A673 (cell line): ENCODE measurements around the gene AJUBA. TPM values are rescaled to one million over a fixed set of nuclear protein-coding genes. Genes with fewer than 3 reads are reported as not detected.

Source experiments
- BruUV-seq: library from RNA; stranded (reverse); fragments of 400-500 nt; replicated peaks from 2 replicates; lab custom pipeline; 2021; lab: Mats Ljungman, UMichigan
- CTCF ChIA-PET: fragments of 300-600 bp; sonication (Branson Sonifier 250); formaldehyde crosslinking; loops from one replicate; lab custom pipeline; 2022; ENCODE audit warnings: antibody characterized with exemption; lab: Charles Lee
- POLR2A ChIA-PET: fragments of 300-600 bp; sonication (Branson Sonifier 250); formaldehyde crosslinking; loops from one replicate; lab custom pipeline; 2022; ENCODE audit warnings: antibody characterized with exemption; ENCODE audit not compliant: low non-redundant PET; lab: Charles Lee
- DNase-seq: peaks from one replicate; pipeline ENCODE4 v3.0.0-alpha.2; 2015; ENCODE audit warnings: low spot score
- H3K27ac ChIP-seq: fragments of 200-600 bp; sonication (generic); 2 replicates; pipeline ENCODE4 v1.5.1; 2016; ENCODE audit warnings: mixed run types, low read depth, mild to moderate bottlenecking, mixed read lengths, antibody characterized with exemption, low read length; ENCODE audit not compliant: poor library complexity, severe bottlenecking
- H3K27me3 ChIP-seq: fragments of 200-600 bp; sonication (generic); replicated peaks from 2 replicates; pipeline ENCODE4 v1.6.1; 2017; ENCODE audit warnings: mixed run types, low read depth, mild to moderate bottlenecking, mixed read lengths, antibody characterized with exemption, low read length; ENCODE audit not compliant: insufficient read depth, poor library complexity
- H3K36me3 ChIP-seq: fragments of 200-600 bp; sonication (generic); 2 replicates; pipeline ENCODE4 v1.6.1; 2016; ENCODE audit warnings: mixed run types, mild to moderate bottlenecking, mixed read lengths, antibody characterized with exemption, low read length; ENCODE audit not compliant: insufficient read depth, poor library complexity, severe bottlenecking
- H3K4me1 ChIP-seq: fragments of 200-600 bp; sonication (generic); 2 replicates; pipeline ENCODE4 v1.6.1; 2017; ENCODE audit warnings: mixed run types, mild to moderate bottlenecking, mixed read lengths, antibody characterized with exemption, low read length; ENCODE audit not compliant: insufficient read depth, poor library complexity, severe bottlenecking
- H3K4me3 ChIP-seq: fragments of 200-600 bp; sonication (generic); 2 replicates; pipeline ENCODE4 v1.5.1; 2016; ENCODE audit warnings: low read depth, mixed run types, mild to moderate bottlenecking, mixed read lengths, low read length; ENCODE audit not compliant: poor library complexity, severe bottlenecking
- H3K9me3 ChIP-seq: fragments of 200-600 bp; sonication (generic); 2 replicates; pipeline ENCODE4 v1.6.1; 2016; ENCODE audit warnings: mixed run types, low read depth, mild to moderate bottlenecking, mixed read lengths, antibody characterized with exemption, low read length; ENCODE audit not compliant: poor library complexity, severe bottlenecking
- CTCF ChIP-seq: fragments of 300-800, 200-600 bp; sonication (generic); conservative IDR thresholded peaks from 2 replicates; pipeline ENCODE4 v1.5.1; 2017; ENCODE audit warnings: low read depth, mild to moderate bottlenecking, antibody characterized with exemption, low read length, moderate library complexity, mixed read lengths
- EZH2 ChIP-seq: fragments of 200-600 bp; sonication (generic); IDR thresholded peaks from 2 replicates; pipeline ENCODE4 v1.6.1; 2017; ENCODE audit warnings: borderline replicate concordance, low read depth, mild to moderate bottlenecking, mixed read lengths, antibody characterized with exemption, low read length; ENCODE audit not compliant: poor library complexity, severe bottlenecking
- intact Hi-C: fragments of 100-400 bp; cut with micrococcal nuclease; formaldehyde crosslinking; loops from one replicate; pipeline ENCODE4 v1.10.0; 2022; ENCODE audit not compliant: unreplicated experiment
- total RNA-seq: library from RNA; stranded (reverse); gene quantifications from 2 replicates; pipeline ENCODE4 v1.2.3, GENCODE V29; 2021

Gene AJUBA
- total RNA-seq, 1 experiment from 2014 or later = 43.6 TPM

DNA sequence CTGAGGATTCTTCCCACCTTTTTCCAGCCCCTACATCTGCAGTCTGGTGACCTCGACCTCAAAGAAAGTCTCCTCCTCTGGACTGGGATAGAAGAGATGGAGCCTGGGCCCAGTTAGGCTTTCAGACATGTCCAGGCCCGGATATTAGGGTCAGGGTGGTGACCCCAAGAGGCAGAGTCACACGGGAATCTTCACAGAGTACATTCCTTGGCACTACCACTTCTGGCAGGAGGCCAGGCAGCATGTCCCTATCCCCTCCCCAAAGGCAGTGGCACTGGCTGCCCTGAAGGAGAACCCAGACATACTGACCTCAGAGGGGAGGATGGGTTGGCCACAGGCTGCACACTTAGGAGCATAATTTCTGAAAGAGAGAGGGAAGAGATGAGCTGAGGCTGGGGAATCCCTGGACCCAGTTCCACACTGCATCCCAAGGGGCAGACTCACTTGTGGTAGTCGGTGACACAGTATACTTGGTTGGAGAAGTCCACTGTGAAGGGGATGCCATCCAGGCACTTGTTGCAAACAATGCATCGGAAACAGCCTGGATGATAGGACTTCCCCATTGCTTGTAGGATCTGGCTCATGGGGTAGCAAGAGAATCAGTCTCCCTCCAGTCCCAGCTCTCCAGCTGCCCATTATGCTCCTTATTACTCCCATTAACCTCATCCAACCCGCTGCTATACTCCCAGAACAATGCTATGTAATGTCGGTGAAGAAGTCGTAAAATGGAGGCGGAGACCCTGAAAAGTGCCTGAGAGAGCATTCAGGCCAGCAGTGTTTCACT lies 7.6 kb downstream of the AJUBA start:
- POLR2A ChIA-PET = no interaction called here
- BruUV-seq = no TSS peak
- DNase-seq = no peak
- Histone ChIP-seq H3K9me3 (no peaks in the 10 kb centered on the region), H3K4me1 (peaks cover 35% of the 10 kb centered on the region), H3K27me3 (no peaks in the 10 kb centered on the region), H3K4me3 (no peak overlapping the region), H3K27ac (peak overlapping the region; percentile 43), H3K36me3 (peaks cover 58% of the 10 kb centered on the region)
- no peak for TF ChIP-seq CTCF
- TF ChIP-seq EZH2 = no peak
- CTCF ChIA-PET = interaction anchor here (1.4 kb wide), 2 partner anchors 8 to 18 kb away, joined by 3 to 7 read pairs; partner anchors contain the start of gene HAUS4
- intact Hi-C loops = no loop called here

GRCh38 chr14:22973217-22974032 lies 8.9 kb downstream of the AJUBA start:
- ChIA-PET CTCF (interaction anchor here (1.0 to 2.0 kb wide), 8 partner anchors 10 to 95 kb away, joined by 3 to 7 read pairs (median 5); partner anchors contain the start of gene HAUS4), POLR2A (interaction anchor here (0.6 to 0.7 kb wide), 3 partner anchors 9 to 511 kb away, joined by 3 read pairs; partner anchors contain the start of gene AJUBA)
- Histone ChIP-seq H3K4me1 (peaks cover 22% of the 10 kb centered on the region), H3K27ac (no peak overlapping the region), H3K4me3 (no peak overlapping the region), H3K36me3 (peaks cover 54% of the 10 kb centered on the region), H3K27me3 (no peaks in the 10 kb centered on the region), H3K9me3 (no peaks in the 10 kb centered on the region)
- no TSS peak for BruUV-seq
- TF ChIP-seq EZH2 (no peak), CTCF (peak; percentile 73)
- intact Hi-C loops = no loop called here
- peak; percentile 78 for DNase-seq

DNA sequence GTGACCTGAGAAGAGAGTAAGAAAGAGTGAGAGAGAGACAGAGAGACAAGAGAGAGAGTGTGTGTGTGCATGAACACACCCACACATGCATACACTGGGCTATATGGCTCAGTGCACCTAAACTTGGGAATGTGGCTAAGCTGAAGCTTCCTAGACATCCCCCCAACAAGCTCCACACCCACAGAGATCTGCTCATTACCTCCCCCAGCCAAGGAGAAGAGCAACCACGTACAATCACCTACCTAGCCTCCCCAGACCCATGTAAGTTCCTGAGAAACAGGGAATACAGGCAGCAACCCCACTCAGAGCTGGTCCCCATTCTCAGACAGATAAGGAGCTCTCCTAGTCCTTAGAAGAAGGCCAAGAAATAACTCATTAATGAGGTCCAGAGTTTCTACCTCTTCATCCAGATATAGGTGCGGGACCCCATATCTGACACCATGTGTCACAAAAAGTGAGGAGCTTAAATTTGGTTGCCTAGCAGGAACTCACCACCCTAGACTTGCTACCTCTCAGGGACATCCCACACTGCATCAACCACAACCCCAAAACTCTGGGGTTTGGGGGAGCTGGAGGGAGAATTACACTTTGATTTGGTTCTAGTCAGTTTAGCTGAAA lies 9.9 kb downstream of the AJUBA start:
- BruUV-seq = no TSS peak
- H3K27me3 ChIP-seq = no peaks in the 10 kb centered on the region
- ChIA-PET POLR2A (interaction anchor here (0.6 kb wide), 1 partner anchor 512 kb away, joined by 3 read pairs; no protein-coding TSS in a partner anchor), CTCF (interaction anchor here (0.8 to 2.0 kb wide), 6 partner anchors 11 to 96 kb away, joined by 4 to 6 read pairs (median 4); no protein-coding TSS in a partner anchor)
- no peak overlapping the region for H3K27ac ChIP-seq
- intact Hi-C loops = no loop called here
- peaks cover 49% of the 10 kb centered on the region for H3K36me3 ChIP-seq
- no peak overlapping the region for H3K4me3 ChIP-seq
- TF ChIP-seq EZH2 = no peak
- TF ChIP-seq CTCF = no peak
- no peaks in the 10 kb centered on the region for H3K9me3 ChIP-seq
- DNase-seq = no peak
- H3K4me1 ChIP-seq = peaks cover 13% of the 10 kb centered on the region
